IMR-90 (cell line): ENCODE data around the gene ZBTB38.

Source experiments
- BHLHE40 ChIP-seq: fragments of 150-350 bp; IDR thresholded peaks from 2 replicates; pipeline ENCODE4 v1.6.1; 2016; ENCODE audit warnings: mild to moderate bottlenecking, low read depth, low read length
- CHD1 ChIP-seq: IDR thresholded peaks from 2 replicates; pipeline ENCODE4 v1.6.1; 2012; ENCODE audit warnings: low read depth, low read length, improper control_type of control experiment
- FOS ChIP-seq: fragments of 150-350 bp; IDR thresholded peaks from 2 replicates; pipeline ENCODE4 v1.6.1; 2016; ENCODE audit warnings: low read depth, low read length
- MXI1 ChIP-seq: IDR thresholded peaks from 2 replicates; pipeline ENCODE4 v1.6.1; 2012; ENCODE audit warnings: low read depth, mild to moderate bottlenecking, low read length, moderate library complexity, borderline replicate concordance
- NFE2L2 ChIP-seq: fragments of 150-350 bp; IDR thresholded peaks from 2 replicates; pipeline ENCODE4 v1.6.1; 2016; ENCODE audit warnings: low read depth, mild to moderate bottlenecking, low read length
- POLR2A ChIP-seq: IDR thresholded peaks from 2 replicates; pipeline ENCODE4 v1.6.1; 2012; ENCODE audit warnings: mild to moderate bottlenecking, low read depth, low read length
- RCOR1 ChIP-seq: IDR thresholded peaks from 2 replicates; pipeline ENCODE4 v1.6.1; 2012; ENCODE audit warnings: mild to moderate bottlenecking, low read length, improper control_type of control experiment; ENCODE audit not compliant: insufficient replicate concordance
- RFX5 ChIP-seq: IDR thresholded peaks from 2 replicates; pipeline ENCODE4 v1.8.0; 2012; ENCODE audit warnings: low read depth, mild to moderate bottlenecking, low read length, moderate library complexity
- SMC3 ChIP-seq: fragments of 150-350 bp; IDR thresholded peaks from 2 replicates; pipeline ENCODE4 v1.6.1; 2016; ENCODE audit warnings: low read depth, mild to moderate bottlenecking, antibody characterized with exemption, low read length, moderate library complexity
- TF ChIP-seq, protein P1 (sequence below): conservative IDR thresholded peaks from 2 replicates; pipeline ENCODE4 v1.5.1; 2012; ENCODE audit warnings: mild to moderate bottlenecking, low read depth, low read length, improper control_type of control experiment

GRCh38 chr3:141414800-141415462, 46.6 kb downstream of the ZBTB38 start:
- TF ChIP-seq, protein P1, sequence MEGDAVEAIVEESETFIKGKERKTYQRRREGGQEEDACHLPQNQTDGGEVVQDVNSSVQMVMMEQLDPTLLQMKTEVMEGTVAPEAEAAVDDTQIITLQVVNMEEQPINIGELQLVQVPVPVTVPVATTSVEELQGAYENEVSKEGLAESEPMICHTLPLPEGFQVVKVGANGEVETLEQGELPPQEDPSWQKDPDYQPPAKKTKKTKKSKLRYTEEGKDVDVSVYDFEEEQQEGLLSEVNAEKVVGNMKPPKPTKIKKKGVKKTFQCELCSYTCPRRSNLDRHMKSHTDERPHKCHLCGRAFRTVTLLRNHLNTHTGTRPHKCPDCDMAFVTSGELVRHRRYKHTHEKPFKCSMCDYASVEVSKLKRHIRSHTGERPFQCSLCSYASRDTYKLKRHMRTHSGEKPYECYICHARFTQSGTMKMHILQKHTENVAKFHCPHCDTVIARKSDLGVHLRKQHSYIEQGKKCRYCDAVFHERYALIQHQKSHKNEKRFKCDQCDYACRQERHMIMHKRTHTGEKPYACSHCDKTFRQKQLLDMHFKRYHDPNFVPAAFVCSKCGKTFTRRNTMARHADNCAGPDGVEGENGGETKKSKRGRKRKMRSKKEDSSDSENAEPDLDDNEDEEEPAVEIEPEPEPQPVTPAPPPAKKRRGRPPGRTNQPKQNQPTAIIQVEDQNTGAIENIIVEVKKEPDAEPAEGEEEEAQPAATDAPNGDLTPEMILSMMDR, result no peak
- TF ChIP-seq RCOR1 (no peak), FOS (no peak), SMC3 (no peak), RFX5 (no peak), CHD1 (no peak), NFE2L2 (0 out of 2 replicates have a peak, but pooled peaks have one; percentile 25), POLR2A (no peak), MXI1 (no peak), BHLHE40 (no peak)
